Astrocyte (in vitro differentiated cells and primary cell): ENCODE data around the gene MED28.

Experiments
- EZH2 ChIP-seq: IDR thresholded peaks from 2 replicates; pipeline ENCODE4 v1.6.1; 2012; ENCODE audit warnings: mild to moderate bottlenecking, low read length, inconsistent platforms; ENCODE audit not compliant: insufficient read depth
- TF ChIP-seq, protein P1 (sequence below): IDR thresholded peaks from 2 replicates; pipeline ENCODE4 v1.5.1; 2011; ENCODE audit warnings: low read depth, mild to moderate bottlenecking, inconsistent platforms, low read length, moderate library complexity; ENCODE audit not compliant: insufficient read depth

- TF ChIP-seq, protein P1, sequence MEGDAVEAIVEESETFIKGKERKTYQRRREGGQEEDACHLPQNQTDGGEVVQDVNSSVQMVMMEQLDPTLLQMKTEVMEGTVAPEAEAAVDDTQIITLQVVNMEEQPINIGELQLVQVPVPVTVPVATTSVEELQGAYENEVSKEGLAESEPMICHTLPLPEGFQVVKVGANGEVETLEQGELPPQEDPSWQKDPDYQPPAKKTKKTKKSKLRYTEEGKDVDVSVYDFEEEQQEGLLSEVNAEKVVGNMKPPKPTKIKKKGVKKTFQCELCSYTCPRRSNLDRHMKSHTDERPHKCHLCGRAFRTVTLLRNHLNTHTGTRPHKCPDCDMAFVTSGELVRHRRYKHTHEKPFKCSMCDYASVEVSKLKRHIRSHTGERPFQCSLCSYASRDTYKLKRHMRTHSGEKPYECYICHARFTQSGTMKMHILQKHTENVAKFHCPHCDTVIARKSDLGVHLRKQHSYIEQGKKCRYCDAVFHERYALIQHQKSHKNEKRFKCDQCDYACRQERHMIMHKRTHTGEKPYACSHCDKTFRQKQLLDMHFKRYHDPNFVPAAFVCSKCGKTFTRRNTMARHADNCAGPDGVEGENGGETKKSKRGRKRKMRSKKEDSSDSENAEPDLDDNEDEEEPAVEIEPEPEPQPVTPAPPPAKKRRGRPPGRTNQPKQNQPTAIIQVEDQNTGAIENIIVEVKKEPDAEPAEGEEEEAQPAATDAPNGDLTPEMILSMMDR, result no peak
- TF ChIP-seq EZH2, result no peak
Measured at GRCh38 chr4:17613761-17614415, 553 bp upstream of the MED28 start.
